GM10248 (cell line): ENCODE results near the gene NRARP.

Experiments
- CTCF ChIA-PET: fragments of 300-600 bp; sonication (Branson Sonifier 250); formaldehyde crosslinking; extraction: SDS; loops from one replicate; lab custom pipeline; 2021; ENCODE audit warnings: antibody characterized with exemption; lab: Yijun Ruan, JAX
- POLR2A ChIA-PET: fragments of 350-650 bp; sonication (Branson Sonifier 250); formaldehyde crosslinking; extraction: SDS; loops from one replicate; lab custom pipeline; 2020; ENCODE audit warnings: antibody characterized with exemption; lab: Yijun Ruan, JAX
- DNase-seq: peaks from one replicate; pipeline ENCODE4 v3.0.0; 2012; ENCODE audit errors: extremely low spot score
- CTCF ChIP-seq: IDR thresholded peaks from 2 replicates; pipeline ENCODE4 v1.5.1; 2012; ENCODE audit warnings: mild to moderate bottlenecking, low read depth; ENCODE audit errors: extremely low read depth, missing control alignments, control extremely low read depth

NRARP gene, protein sequence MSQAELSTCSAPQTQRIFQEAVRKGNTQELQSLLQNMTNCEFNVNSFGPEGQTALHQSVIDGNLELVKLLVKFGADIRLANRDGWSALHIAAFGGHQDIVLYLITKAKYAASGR

DNA sequence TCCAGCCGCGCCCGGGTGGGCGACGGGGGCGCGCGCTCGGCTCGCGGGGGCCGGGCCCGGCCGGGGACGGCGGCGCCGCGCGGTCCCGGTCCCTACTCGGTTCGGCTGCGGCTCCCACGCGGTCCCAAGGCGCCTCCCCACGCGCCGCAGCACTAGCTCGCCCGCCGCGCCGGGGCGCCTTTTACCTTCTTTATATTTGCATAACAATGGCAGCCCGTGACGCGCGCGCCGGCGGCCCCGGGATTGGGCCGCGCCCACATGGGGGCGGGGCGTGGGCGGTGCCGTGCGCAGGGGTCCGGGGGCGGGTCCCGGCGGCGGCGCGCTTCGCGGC, at the start of gene NRARP:
TSS of gene NRARP (minus strand) at position 154 of the 331 bp plus-strand sequence. CDS start 343 bp downstream, outside the sequence.
- TF ChIP-seq CTCF, result no peak
- POLR2A ChIA-PET, result interaction anchor here (0.5 to 2.4 kb wide), 17 partner anchors 9 to 303 kb away, joined by 3 to 12 read pairs (median 4); partner anchors contain the start of genes EXD3, NOXA1, NSMF and TOR4A
- CTCF ChIA-PET, result interaction anchor here (0.7 to 4.1 kb wide), 27 partner anchors 9 to 281 kb away, joined by 3 to 24 read pairs (median 5); partner anchors contain the start of genes EXD3, NOXA1 and TOR4A
- DNase-seq, result peak; percentile 93

DNA sequence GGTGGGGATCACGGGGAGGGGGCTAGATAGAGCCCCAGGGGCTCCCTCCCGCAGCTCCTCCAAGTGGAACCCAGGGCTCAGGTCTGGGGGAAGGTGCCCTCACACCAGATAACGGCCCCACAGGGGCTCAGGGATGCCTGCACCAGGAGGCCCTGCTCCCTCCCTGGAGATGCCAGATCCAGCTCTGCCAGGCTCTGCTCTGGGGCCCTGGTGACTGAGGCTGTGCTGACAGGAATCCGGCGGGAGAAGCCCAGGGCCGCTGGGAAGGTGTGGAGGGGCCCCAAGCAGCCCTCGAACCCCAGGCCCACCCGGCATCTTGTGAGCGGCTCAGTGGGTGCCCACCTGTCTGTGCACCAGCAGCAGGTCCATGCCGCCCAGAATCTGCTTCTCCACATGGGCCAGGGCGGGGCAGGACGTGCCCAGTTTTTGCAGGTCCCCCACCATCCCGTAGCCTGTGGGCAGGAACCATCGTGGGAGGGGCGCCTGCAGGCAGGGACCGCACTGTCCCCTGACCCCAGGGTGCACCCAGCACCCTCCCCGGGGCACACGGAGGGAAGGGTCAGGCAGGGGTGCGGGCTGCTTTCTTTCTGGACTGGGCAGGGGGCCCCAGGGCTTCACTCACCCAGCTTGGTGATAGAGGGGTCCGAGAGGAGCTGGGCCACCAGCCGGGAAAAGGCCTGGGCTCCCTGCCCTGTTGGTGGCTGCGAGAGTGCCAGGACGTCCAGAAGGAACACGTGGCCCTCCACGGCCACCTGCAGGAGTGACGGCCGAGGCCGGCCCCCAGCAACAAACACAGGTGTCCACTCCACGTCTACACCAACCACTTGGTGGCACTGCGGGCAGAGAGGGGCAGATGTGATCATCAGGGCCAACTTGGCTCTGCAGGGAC, 48.9 kb upstream of the NRARP start:
- CTCF ChIA-PET, result no interaction called here
- no peak for TF ChIP-seq CTCF
- POLR2A ChIA-PET, result no interaction called here
- peak; percentile 13 for DNase-seq

- ChIA-PET POLR2A (no interaction called here), CTCF (no interaction called here)
- TF ChIP-seq CTCF, result no peak
- no peak for DNase-seq
Measured at GRCh38 chr9:137349471-137350033, 47.5 kb upstream of the NRARP start.

- ChIA-PET CTCF (no interaction called here), POLR2A (no interaction called here)
- no peak for TF ChIP-seq CTCF
- no peak for DNase-seq
Measured at GRCh38 chr9:137348769-137349470, 46.8 kb upstream of the NRARP start.

DNA sequence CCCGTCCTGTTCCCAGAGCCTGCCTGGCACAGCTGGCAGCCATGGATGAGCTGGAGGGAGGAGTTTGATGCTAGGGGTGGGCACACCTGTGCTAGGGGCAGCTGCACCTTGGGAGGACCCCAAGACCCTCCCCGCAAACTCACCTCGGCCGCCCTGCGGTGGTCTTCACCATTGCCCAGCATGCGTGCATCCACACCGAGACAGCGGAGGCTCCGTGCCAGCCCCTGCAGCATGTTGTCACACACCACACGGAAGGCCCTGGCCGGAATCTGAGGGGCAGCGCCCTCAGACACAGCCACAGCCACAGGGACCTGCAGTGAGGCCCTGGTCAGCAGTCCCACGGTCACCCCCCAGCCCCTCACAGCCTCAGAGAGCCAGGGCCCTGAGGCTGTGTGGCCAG, 45.9 kb upstream of the NRARP start:
- ChIA-PET CTCF (no interaction called here), POLR2A (no interaction called here)
- no peak for TF ChIP-seq CTCF

DNA sequence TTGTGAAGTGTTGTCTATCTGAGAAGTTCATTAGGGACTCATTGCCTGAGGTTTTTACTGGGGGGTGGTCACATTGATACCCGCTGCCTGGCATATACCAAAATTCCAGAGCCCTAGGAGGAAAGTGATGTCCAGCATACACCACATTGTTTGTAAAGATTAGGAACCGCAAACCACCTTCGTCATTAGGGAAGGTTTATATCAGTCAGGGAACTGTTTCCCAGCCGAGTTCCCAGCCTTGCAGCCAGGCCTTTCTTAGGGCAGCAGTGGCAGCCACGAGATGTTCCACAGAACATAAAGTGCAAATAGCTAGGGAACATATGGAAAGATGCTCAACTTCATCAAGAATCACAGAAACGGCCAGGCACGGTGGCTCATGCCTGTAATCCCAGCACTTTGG, 40.4 kb upstream of the NRARP start:
- DNase-seq, result no peak
- ChIA-PET CTCF (no interaction called here), POLR2A (no interaction called here)
- no peak for TF ChIP-seq CTCF

More for the DNA sequence above, 45.9 kb upstream of the NRARP start:
- peak; percentile 11 for DNase-seq
